DND-41 (cell line): Measurements from ENCODE around the gene JMJD1C.

Experiments
- ATAC-seq: fragments of 200-7000 bp; cut with Tn5 transposase; 3 replicates; pipeline ENCODE4 v1.9.1; 2021; ENCODE audit warnings: low read depth; ENCODE audit not compliant: insufficient read depth
- DNase-seq: peaks from one replicate; pipeline ENCODE4 v3.0.0-alpha.2; 2020
- H2AFZ ChIP-seq: 2 replicates; pipeline ENCODE4 v1.6.0; 2012; ENCODE audit warnings: low read depth, low read length
- H3K27ac ChIP-seq: 2 replicates; pipeline ENCODE4 v1.5.1; 2012; ENCODE audit warnings: low read length, inconsistent platforms
- H3K27me3 ChIP-seq: fragments of 200-600 bp; sonication (generic); 2 replicates; pipeline ENCODE4 v1.6.0; 2012; ENCODE audit warnings: low read length, mild to moderate bottlenecking, inconsistent platforms; ENCODE audit not compliant: insufficient read depth, poor library complexity
- H3K36me3 ChIP-seq: 2 replicates; pipeline ENCODE4 v1.5.1; 2012; ENCODE audit warnings: low read length, inconsistent platforms; ENCODE audit not compliant: insufficient read depth
- H3K4me1 ChIP-seq: 2 replicates; pipeline ENCODE4 v1.5.1; 2012; ENCODE audit warnings: mild to moderate bottlenecking, low read length; ENCODE audit not compliant: insufficient read depth
- H3K4me2 ChIP-seq: 2 replicates; pipeline ENCODE4 v1.6.0; 2012; ENCODE audit warnings: mild to moderate bottlenecking, moderate library complexity, low read length, inconsistent platforms; ENCODE audit not compliant: insufficient read depth
- H3K4me3 ChIP-seq, 2 experiments: fragments of 200-600 bp in 1 of 2; shearing (Covaris generic) in 1 of 2; 2 replicates each; pipeline ENCODE4 v1.5.1; 2012 to 2016; ENCODE audit warnings: inconsistent platforms in 2 of 2, low read length in 2 of 2, mild to moderate bottlenecking in 2 of 2, low read depth in 1 of 2, moderate library complexity in 1 of 2
- H3K79me2 ChIP-seq: 2 replicates; pipeline ENCODE4 v1.6.0; 2012; ENCODE audit warnings: low read length, inconsistent platforms; ENCODE audit not compliant: insufficient read depth
- H3K9ac ChIP-seq: 2 replicates; pipeline ENCODE4 v1.6.0; 2012; ENCODE audit warnings: low read depth, mild to moderate bottlenecking, inconsistent platforms, low read length, moderate library complexity
- H3K9me3 ChIP-seq: 2 replicates; pipeline ENCODE4 v1.5.1; 2012; ENCODE audit warnings: low read length, moderate library complexity, mild to moderate bottlenecking, inconsistent platforms; ENCODE audit not compliant: insufficient read depth, severe bottlenecking
- H4K20me1 ChIP-seq: 2 replicates; pipeline ENCODE4 v1.6.0; 2012; ENCODE audit warnings: low read length; ENCODE audit not compliant: insufficient read depth
- CTCF ChIP-seq: IDR thresholded peaks from 2 replicates; pipeline ENCODE4 v1.5.1; 2012; ENCODE audit warnings: borderline replicate concordance, low read length, moderate library complexity, mild to moderate bottlenecking; ENCODE audit not compliant: poor library complexity, severe bottlenecking; ENCODE audit errors: extremely low read depth
- EZH2 ChIP-seq: IDR thresholded peaks from 3 replicates; pipeline ENCODE4 v1.6.1; 2012; ENCODE audit warnings: borderline replicate concordance, low read depth, mild to moderate bottlenecking, moderate library complexity, low read length, inconsistent platforms; ENCODE audit not compliant: severe bottlenecking

Gene JMJD1C

GRCh38 chr10:63441404-63441803 is 24.4 kb downstream of the JMJD1C start:
- ATAC-seq (no peak), DNase-seq (no peak)
- H3K4me3 ChIP-seq: no peak overlapping the region
- no peaks in the 10 kb centered on the region for H3K27me3 ChIP-seq
- H3K79me2 ChIP-seq: peaks cover 91% of the 10 kb centered on the region
- H3K9me3 ChIP-seq: no peaks in the 10 kb centered on the region
- no peak overlapping the region for H2AFZ ChIP-seq
- H4K20me1 ChIP-seq: peaks cover 76% of the 10 kb centered on the region
- H3K36me3 ChIP-seq: no peaks in the 10 kb centered on the region
- H3K9ac ChIP-seq: no peak overlapping the region
- H3K4me1 ChIP-seq: no peaks in the 10 kb centered on the region
- H3K27ac ChIP-seq: 0 out of 2 replicates have a peak overlapping the region, but pooled peaks have one; percentile 10
- no peak for TF ChIP-seq CTCF
- no peak for TF ChIP-seq EZH2
- no peak overlapping the region for H3K4me2 ChIP-seq

DNA sequence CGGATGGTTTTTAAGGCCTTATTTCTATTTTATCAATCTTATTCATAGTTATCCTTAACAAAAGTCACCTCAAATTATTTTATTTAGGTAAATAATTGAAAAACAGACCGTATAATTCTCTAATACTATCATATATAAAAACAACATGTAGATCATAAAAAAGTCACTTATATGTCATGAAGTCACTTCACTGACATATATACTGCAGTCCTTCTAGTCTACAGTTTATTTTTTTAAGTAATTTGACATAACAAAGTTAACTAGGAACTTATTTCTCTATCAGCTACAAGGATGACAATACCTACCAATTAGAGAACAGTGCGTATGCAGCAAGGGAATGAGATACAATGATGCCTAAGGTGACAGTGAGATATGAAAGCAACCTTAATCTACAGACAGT is 26.2 kb downstream of the JMJD1C start:
- peaks cover 78% of the 10 kb centered on the region for H4K20me1 ChIP-seq
- TF ChIP-seq CTCF: no peak
- TF ChIP-seq EZH2: no peak
- H3K9me3 ChIP-seq: no peaks in the 10 kb centered on the region
- H3K36me3 ChIP-seq: no peaks in the 10 kb centered on the region
- H3K4me1 ChIP-seq: no peaks in the 10 kb centered on the region
- no peak overlapping the region for H3K4me2 ChIP-seq
- DNase-seq (no peak), ATAC-seq (no peak)
- no peak overlapping the region for H3K4me3 ChIP-seq
- peaks cover 91% of the 10 kb centered on the region for H3K79me2 ChIP-seq
- H3K9ac ChIP-seq: no peak overlapping the region
- H2AFZ ChIP-seq: no peak overlapping the region
- H3K27me3 ChIP-seq: no peaks in the 10 kb centered on the region
- no peak overlapping the region for H3K27ac ChIP-seq

GRCh38 chr10:63438506-63439498 is 27.0 kb downstream of the JMJD1C start:
- Histone ChIP-seq H3K9me3 (no peaks in the 10 kb centered on the region), H4K20me1 (peaks cover 82% of the 10 kb centered on the region), H3K79me2 (peaks cover 96% of the 10 kb centered on the region), H3K4me2 (no peak overlapping the region), H3K4me3 (no peak overlapping the region), H2AFZ (no peak overlapping the region), H3K36me3 (no peaks in the 10 kb centered on the region), H3K9ac (no peak overlapping the region), H3K27me3 (no peaks in the 10 kb centered on the region), H3K4me1 (no peaks in the 10 kb centered on the region), H3K27ac (no peak overlapping the region)
- TF ChIP-seq CTCF (no peak), EZH2 (no peak)
- no peak for DNase-seq
- no peak for ATAC-seq
